Suprapubic skin (tissue), 4 donors: ENCODE data around the gene CATSPERB.

Experiments
- EP300 ChIP-seq: sonication (generic); formaldehyde crosslinking; IDR thresholded peaks from one replicate; pipeline ENCODE4 v1.6.1; 2017; ENCODE audit warnings: antibody characterized with exemption
- POLR2A ChIP-seq, 2 donors: fragments of 450-650 bp; IDR thresholded peaks; one replicate each; pipeline ENCODE4 v1.6.1; 2017; ENCODE audit warnings: antibody characterized with exemption in 2 of 2, mild to moderate bottlenecking in 2 of 2, moderate library complexity in 2 of 2
- POLR2AphosphoS5 ChIP-seq, 3 donors: sonication (generic); formaldehyde crosslinking; IDR thresholded peaks; one replicate each; pipeline ENCODE4 v1.6.1; 2017; ENCODE audit warnings: antibody characterized with exemption in 3 of 3
- TF ChIP-seq, protein P1 (sequence below), 2 donors: fragments of 200-600 bp in 1 of 2; fragments of 450-650 bp in 1 of 2; sonication (generic) in 1 of 2; IDR thresholded peaks; one replicate each; pipeline ENCODE4 v1.5.1; 2016 to 2019; ENCODE audit warnings: antibody characterized with exemption in 2 of 2, mild to moderate bottlenecking in 1 of 2, moderate library complexity in 1 of 2

DNA sequence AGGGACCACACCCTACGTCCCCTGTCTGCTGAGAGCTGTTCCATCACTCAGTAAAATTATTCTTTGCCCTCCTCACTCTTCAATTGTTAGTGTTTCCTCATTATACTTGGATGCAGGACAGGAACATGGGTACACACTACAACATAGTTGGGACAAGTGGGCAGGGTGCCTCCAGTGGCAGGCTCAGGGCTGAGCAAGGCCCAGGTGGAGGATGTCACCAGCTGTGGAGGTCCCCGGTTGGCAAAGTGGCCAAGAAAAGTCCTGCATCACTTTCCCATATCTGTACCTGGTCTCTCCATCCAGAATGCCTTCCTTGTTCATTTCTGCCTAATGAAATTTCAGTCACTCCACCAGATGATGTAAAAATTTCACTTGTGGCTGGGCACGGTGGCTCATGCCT lies 149.1 kb downstream of the CATSPERB start:
- TF ChIP-seq, protein P1, sequence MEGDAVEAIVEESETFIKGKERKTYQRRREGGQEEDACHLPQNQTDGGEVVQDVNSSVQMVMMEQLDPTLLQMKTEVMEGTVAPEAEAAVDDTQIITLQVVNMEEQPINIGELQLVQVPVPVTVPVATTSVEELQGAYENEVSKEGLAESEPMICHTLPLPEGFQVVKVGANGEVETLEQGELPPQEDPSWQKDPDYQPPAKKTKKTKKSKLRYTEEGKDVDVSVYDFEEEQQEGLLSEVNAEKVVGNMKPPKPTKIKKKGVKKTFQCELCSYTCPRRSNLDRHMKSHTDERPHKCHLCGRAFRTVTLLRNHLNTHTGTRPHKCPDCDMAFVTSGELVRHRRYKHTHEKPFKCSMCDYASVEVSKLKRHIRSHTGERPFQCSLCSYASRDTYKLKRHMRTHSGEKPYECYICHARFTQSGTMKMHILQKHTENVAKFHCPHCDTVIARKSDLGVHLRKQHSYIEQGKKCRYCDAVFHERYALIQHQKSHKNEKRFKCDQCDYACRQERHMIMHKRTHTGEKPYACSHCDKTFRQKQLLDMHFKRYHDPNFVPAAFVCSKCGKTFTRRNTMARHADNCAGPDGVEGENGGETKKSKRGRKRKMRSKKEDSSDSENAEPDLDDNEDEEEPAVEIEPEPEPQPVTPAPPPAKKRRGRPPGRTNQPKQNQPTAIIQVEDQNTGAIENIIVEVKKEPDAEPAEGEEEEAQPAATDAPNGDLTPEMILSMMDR (IDR thresholded peaks at IDR 0.05), result no peak
- no peak for TF ChIP-seq POLR2A (IDR thresholded peaks at IDR 0.05)
- TF ChIP-seq EP300, result no peak
- TF ChIP-seq POLR2AphosphoS5 (IDR thresholded peaks at IDR 0.05), result no peak
